Ovary (tissue), 9 donors: ENCODE results near the gene FARP2. TPM values are rescaled to one million over a fixed set of nuclear protein-coding genes. Genes with fewer than 3 reads are reported as not detected.

ENCODE experiments used
- DNase-seq, 5 donors: peaks; one replicate each; pipeline ENCODE4 v3.0.0-alpha.2; 2019 to 2020
- H3K27ac ChIP-seq, 2 donors: fragments of 200-600 bp; one replicate each; pipeline versions ENCODE4 v1.5.1 to v1.8.0; 2019 to 2022
- H3K27me3 ChIP-seq: fragments of 200-600 bp; one replicate; pipeline ENCODE4 v1.8.0; 2022
- H3K36me3 ChIP-seq: fragments of 200-600 bp; sonication (generic); one replicate; pipeline ENCODE4 v1.5.1; 2019
- H3K4me1 ChIP-seq: one replicate; pipeline ENCODE4 v1.8.1; 2013; ENCODE audit warnings: mild to moderate bottlenecking, moderate library complexity; ENCODE audit not compliant: insufficient read depth
- H3K4me3 ChIP-seq: fragments of 200-600 bp; sonication (generic); one replicate; pipeline ENCODE4 v1.5.1; 2017
- H3K9me3 ChIP-seq, 2 donors: fragments of 200-600 bp in 1 of 2; sonication (generic) in 1 of 2; one replicate each; pipeline versions ENCODE4 v1.5.1 to v1.8.1; 2013 to 2019; ENCODE audit warnings: mild to moderate bottlenecking in 1 of 2, moderate library complexity in 1 of 2
- EP300 ChIP-seq: sonication (generic); formaldehyde crosslinking; IDR thresholded peaks from one replicate; pipeline ENCODE4 v1.6.1; 2017; ENCODE audit warnings: antibody characterized with exemption
- POLR2A ChIP-seq: fragments of 450-650 bp; IDR thresholded peaks from one replicate; pipeline ENCODE4 v1.6.1; 2017; ENCODE audit warnings: antibody characterized with exemption, mild to moderate bottlenecking, moderate library complexity
- WGBS, 3 donors: extraction: QIAGEN DNeasy Blood & Tissue Kit in 1 of 3; methylation state at CpG; one replicate each; pipeline versions ENCODE4 v1.1.5 to v1.1.7; 2013 to 2017; 5-methylcytosine and 5-hydroxymethylcytosine counted together
- intact Hi-C, 4 donors: fragments of 100-400 bp; cut with DNase I; formaldehyde crosslinking; loops; one replicate each; pipeline versions ENCODE4 v1.11.0 to v1.15.1; 2022 to 2023
- polyA plus RNA-seq, 2 donors: library from polyadenylated mRNA; stranded (reverse); fragments of 200-250 nt in 1 of 2; fragments of 350-450 nt in 1 of 2; fragmentation: Illumina TruSeq in 1 of 2; extraction: RNeasy Lipid Tissue Mini Kit (QIAGEN cat#74804) in 1 of 2; gene quantifications; one replicate each; pipeline ENCODE4 v1.2.3, GENCODE V29; 2013 to 2014
- total RNA-seq, 7 donors: library from RNA; depleted of rRNA in 2 of 7; stranded (reverse); fragments of >200 nt in 2 of 7; fragmentation: NEBNext Ultra II Directional in 3 of 7; extraction: Animal tissue kit (Norgen Biotek cat#: 25700) in 3 of 7; gene quantifications; one replicate each; pipeline versions ENCODE4 v1.1.0 to v1.2.4, GENCODE V29; 2016 to 2023
- TF ChIP-seq, protein P1 (sequence below), 3 donors: fragments of 450-650 bp in 2 of 3; fragments of 200-600 bp in 1 of 3; IDR thresholded peaks; one replicate each; pipeline versions ENCODE4 v1.5.1 to v1.8.0; 2016 to 2022; ENCODE audit warnings: antibody characterized with exemption in 3 of 3, mild to moderate bottlenecking in 1 of 3
- donor health status: DM: no; HTN: no; CAD: no; lungs with moderate emphysema.
- donor health status: DM: no; HTN: no; CAD: no.
- donor health status: Bipolar disorder and iron deficiency.
- donor health status: DM: yes; HTN: yes; CAD: no.
- donor health status: DM: no; HTN: no; CAD: no.
- donor health status: DM: yes; HTN: yes; CAD: no.

Gene FARP2
- total and polyA plus RNA-seq, 9 donors: 13.5 to 62.1 (median 39.5) TPM

DNA sequence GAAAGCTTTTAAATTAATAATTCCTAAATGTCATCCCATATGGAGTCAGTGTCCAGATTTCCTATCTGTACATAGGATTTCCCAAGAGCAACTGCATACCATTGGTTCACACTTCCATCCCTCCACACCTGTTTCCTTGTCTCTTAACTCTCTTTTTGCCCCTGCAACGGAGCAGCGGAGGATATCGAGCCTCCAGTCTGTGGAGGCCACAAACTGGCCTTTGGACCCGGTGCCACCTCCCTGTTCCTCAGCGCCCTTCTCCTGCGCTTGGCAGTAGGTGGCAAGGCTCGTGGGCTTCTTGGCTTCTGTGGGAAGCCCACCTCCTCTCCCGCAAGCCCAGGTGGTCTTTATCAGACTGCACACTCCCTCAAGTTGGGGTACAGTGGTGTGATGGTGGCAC, 176.1 kb downstream of the FARP2 start:
- Histone ChIP-seq H3K27ac (no peak overlapping the region), H3K27me3 (no peaks in the 10 kb centered on the region), H3K4me3 (no peak overlapping the region), H3K9me3 (no peaks in the 10 kb centered on the region), H3K4me1 (no peaks in the 10 kb centered on the region), H3K36me3 (no peaks in the 10 kb centered on the region)
- intact Hi-C loops: no loop called here
- 88 to 93% (median 92%) methylated on average over 8 of the region's 8 CpGs for WGBS, 3 donors
- DNase-seq: no peak
- TF ChIP-seq EP300 (no peak), POLR2A (no peak)
- TF ChIP-seq, protein P1, sequence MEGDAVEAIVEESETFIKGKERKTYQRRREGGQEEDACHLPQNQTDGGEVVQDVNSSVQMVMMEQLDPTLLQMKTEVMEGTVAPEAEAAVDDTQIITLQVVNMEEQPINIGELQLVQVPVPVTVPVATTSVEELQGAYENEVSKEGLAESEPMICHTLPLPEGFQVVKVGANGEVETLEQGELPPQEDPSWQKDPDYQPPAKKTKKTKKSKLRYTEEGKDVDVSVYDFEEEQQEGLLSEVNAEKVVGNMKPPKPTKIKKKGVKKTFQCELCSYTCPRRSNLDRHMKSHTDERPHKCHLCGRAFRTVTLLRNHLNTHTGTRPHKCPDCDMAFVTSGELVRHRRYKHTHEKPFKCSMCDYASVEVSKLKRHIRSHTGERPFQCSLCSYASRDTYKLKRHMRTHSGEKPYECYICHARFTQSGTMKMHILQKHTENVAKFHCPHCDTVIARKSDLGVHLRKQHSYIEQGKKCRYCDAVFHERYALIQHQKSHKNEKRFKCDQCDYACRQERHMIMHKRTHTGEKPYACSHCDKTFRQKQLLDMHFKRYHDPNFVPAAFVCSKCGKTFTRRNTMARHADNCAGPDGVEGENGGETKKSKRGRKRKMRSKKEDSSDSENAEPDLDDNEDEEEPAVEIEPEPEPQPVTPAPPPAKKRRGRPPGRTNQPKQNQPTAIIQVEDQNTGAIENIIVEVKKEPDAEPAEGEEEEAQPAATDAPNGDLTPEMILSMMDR (IDR thresholded peaks at IDR 0.05): no peak

DNA sequence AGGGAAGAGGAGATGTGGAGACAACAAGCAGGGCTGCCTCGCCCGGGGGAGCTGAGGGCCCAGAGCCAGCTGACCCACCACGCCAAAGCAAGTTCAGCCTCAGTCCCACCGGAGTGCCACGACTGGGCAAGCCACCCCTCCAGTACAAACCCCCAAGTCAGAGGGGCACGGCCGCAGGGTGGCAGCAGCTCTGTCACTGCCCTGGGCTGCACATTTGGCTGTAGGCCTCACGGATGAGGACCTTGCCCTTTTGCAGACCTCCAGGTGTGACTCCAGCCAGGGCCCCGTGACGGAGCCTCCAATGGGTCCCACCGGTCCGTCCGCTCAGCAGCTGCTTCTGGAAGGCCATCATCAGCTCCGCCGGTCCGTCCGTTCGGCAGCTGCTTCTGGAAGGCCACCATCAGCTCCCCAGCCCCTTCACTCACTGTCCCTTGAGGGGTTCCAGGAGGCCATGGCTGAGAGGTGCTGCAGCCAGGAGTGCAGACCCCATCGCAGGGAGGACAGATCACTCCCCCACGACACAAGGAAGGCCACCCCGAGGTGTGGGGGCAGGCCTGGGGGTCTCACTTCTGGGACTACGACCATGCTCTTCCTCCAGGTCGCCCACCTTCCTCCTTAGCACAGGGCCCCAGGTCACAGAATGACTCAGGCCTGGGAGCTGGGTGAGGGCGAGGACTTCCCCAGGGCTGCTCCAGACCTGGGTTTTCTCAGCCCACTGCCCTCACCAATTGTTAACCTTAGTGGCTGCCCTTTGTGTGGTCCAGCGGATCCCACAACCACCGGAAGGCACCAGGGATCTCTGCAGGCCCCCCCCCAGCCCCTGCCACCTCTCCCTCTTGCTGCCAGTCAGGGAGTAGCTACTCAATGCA, 176.9 kb downstream of the FARP2 start:
- Histone ChIP-seq H3K27ac (no peak overlapping the region), H3K27me3 (no peaks in the 10 kb centered on the region), H3K9me3 (no peaks in the 10 kb centered on the region), H3K4me1 (no peaks in the 10 kb centered on the region), H3K36me3 (no peaks in the 10 kb centered on the region), H3K4me3 (no peak overlapping the region)
- WGBS, 3 donors: 82 to 88% (median 88%) methylated on average over 26 of the region's 26 CpGs
- TF ChIP-seq, protein P1 (IDR thresholded peaks at IDR 0.05): no peak
- TF ChIP-seq POLR2A (no peak), EP300 (no peak)
- no peak for DNase-seq
- intact Hi-C loops: no loop called here

DNA sequence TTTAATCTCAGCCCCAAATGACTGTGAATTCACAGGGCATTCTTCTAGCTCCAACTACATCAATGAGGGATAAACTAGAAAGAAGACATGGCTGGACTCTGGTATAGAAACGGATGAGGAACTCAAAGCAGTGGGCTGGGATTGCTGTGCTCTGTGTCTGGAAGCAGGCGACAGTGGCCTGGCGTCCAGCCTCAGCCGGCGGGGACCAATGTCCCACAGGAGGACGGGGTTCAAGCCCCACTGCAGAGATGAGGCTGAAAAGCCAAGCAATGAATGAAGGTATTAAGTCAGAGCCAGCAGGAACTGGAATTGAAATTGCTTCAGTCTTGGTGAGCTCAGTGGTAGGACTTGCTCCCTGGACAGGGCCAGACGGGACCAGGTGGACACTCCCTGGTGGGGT, 178.2 kb downstream of the FARP2 start:
- TF ChIP-seq EP300 (no peak), POLR2A (no peak)
- TF ChIP-seq, protein P1 (IDR thresholded peaks at IDR 0.05): no peak
- H3K27ac ChIP-seq: no peak overlapping the region
- H3K4me3 ChIP-seq: no peak overlapping the region
- WGBS, 3 donors: 85 to 93% (median 89%) methylated on average over 7 of the region's 7 CpGs
- no peaks in the 10 kb centered on the region for H3K36me3 ChIP-seq
- H3K9me3 ChIP-seq: no peaks in the 10 kb centered on the region
- DNase-seq: no peak
- intact Hi-C loops: no loop called here
- no peaks in the 10 kb centered on the region for H3K27me3 ChIP-seq
- no peaks in the 10 kb centered on the region for H3K4me1 ChIP-seq

DNA sequence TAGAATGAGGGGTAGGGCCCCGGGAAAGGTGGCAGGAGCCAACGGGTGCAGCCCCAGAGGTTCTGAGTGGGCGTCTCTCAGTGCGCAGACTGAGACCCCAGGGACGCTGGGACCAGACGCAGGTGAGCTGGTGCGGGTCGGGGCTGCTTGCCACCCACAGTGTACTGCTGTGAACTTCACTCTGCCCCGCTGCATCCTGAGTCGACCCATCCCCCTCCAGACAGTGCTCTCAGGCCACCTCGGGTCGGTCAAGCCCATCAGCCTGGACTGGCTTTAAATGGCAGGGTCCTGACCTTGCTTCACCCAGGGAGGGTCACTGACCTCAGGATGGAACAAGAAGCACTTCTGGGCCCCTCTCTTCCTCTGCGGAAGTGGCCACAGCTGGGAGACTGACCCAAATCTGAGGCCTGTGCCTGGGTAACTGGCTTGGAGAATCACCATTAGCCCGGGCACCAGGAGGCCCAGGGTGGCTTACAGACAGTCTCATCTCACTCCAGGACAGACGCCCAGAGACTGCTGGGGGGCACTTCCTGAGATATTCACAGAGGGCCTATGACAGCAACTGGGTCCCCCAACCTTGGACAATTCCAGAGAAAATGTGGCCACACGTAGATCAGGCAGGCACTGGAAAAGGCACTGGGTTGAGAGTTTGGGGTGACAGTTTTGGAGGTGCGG, 178.8 kb downstream of the FARP2 start:
- H3K4me3 ChIP-seq: no peak overlapping the region
- DNase-seq: no peak
- no peak for TF ChIP-seq POLR2A
- no peak for TF ChIP-seq EP300
- TF ChIP-seq, protein P1 (IDR thresholded peaks at IDR 0.05): no peak
- no peaks in the 10 kb centered on the region for H3K4me1 ChIP-seq
- no peaks in the 10 kb centered on the region for H3K36me3 ChIP-seq
- 80 to 81% (median 81%) methylated on average over 17 of the region's 17 CpGs for WGBS, 3 donors
- intact Hi-C loops: no loop called here
- no peak overlapping the region for H3K27ac ChIP-seq
- no peaks in the 10 kb centered on the region for H3K27me3 ChIP-seq
- H3K9me3 ChIP-seq: no peaks in the 10 kb centered on the region
